GM19351 (cell line): ENCODE data around the gene ABCA10.
"Not testable (repeated sequence)": the region's sequence is repeated elsewhere in the genome, so short reads cannot be mapped to it uniquely, and the experiment has no call there.

Experiments
- ATAC-seq: cut with Tn5 transposase; IDR thresholded peaks from one replicate; pipeline ENCODE4 v1.9.1; 2021; ENCODE audit warnings: mild to moderate bottlenecking, moderate library complexity; ENCODE audit not compliant: unreplicated experiment

ABCA10 gene

GRCh38 chr17:69228018-69228417, 606 bp downstream of the ABCA10 start:
- no peak for ATAC-seq

- no peak for ATAC-seq
Measured at GRCh38 chr17:69227541-69227940, 1.1 kb downstream of the ABCA10 start.

GRCh38 chr17:69223809-69224208, 4.8 kb downstream of the ABCA10 start:
- peak; percentile 98 for ATAC-seq

GRCh38 chr17:69222707-69223258, 5.8 kb downstream of the ABCA10 start:
- no peak for ATAC-seq

- ATAC-seq, result no peak
Measured at GRCh38 chr17:69220098-69220497, 8.5 kb downstream of the ABCA10 start.

- ATAC-seq, result no peak
Measured at GRCh38 chr17:69218986-69219385, 9.6 kb downstream of the ABCA10 start.

GRCh38 chr17:69213059-69213813, 15.4 kb downstream of the ABCA10 start:
- no peak for ATAC-seq

GRCh38 chr17:69208640-69209039, 20.0 kb downstream of the ABCA10 start:
- ATAC-seq, result no peak

GRCh38 chr17:69207151-69207550, 21.5 kb downstream of the ABCA10 start:
- ATAC-seq, result no peak

- ATAC-seq, result no peak
Measured at GRCh38 chr17:69198238-69198637, 30.4 kb downstream of the ABCA10 start.

GRCh38 chr17:69196105-69196653, 32.4 kb downstream of the ABCA10 start:
- ATAC-seq, result not testable (repeated sequence)

GRCh38 chr17:69192754-69193153, 35.9 kb downstream of the ABCA10 start:
- ATAC-seq, result no peak

GRCh38 chr17:69188796-69189195, 39.8 kb downstream of the ABCA10 start:
- no peak for ATAC-seq

- no peak for ATAC-seq
Measured at GRCh38 chr17:69188064-69188463, 40.6 kb downstream of the ABCA10 start.

- ATAC-seq, result no peak
Measured at GRCh38 chr17:69187294-69187693, 41.3 kb downstream of the ABCA10 start.

GRCh38 chr17:69179227-69179952, 49.2 kb downstream of the ABCA10 start:
- no peak for ATAC-seq

GRCh38 chr17:69176457-69176795, 52.2 kb downstream of the ABCA10 start:
- no peak for ATAC-seq

- ATAC-seq, result no peak
Measured at GRCh38 chr17:69175625-69176456, 52.8 kb downstream of the ABCA10 start.

GRCh38 chr17:69175262-69175624, 53.4 kb downstream of the ABCA10 start:
- ATAC-seq, result no peak

- ATAC-seq, result no peak
Measured at GRCh38 chr17:69173118-69173517, 55.5 kb downstream of the ABCA10 start.

GRCh38 chr17:69170377-69170776, 58.2 kb downstream of the ABCA10 start:
- ATAC-seq, result no peak
